ENCODE results near the gene GALNT10.

DNA sequence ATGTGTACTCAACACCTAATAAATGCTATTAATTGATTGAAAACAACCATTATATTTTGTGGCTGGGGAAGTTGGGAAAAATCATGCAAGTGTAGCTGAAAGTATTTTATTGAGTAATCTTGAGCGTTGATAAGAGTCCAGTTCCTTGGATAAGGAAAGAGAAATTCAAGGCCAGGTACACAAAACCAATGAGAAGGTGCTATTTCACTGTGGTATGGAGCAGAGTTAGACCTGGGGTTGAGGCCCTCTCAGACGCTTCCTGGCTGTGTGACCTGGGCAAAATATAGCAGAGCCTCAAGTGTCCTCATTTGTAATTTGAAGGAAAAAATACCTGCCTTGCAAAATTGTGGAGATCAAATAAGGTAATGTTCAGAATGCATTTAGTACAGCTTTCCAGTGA is 50.1 kb downstream of the GALNT10 start:
- no peak for TF ChIP-seq REST (IDR thresholded peaks at IDR 0.05; ENCODE audit: low read depth)
- no peak for TF ChIP-seq EZH2 (IDR thresholded peaks at IDR 0.05)
- TF ChIP-seq, protein P1, sequence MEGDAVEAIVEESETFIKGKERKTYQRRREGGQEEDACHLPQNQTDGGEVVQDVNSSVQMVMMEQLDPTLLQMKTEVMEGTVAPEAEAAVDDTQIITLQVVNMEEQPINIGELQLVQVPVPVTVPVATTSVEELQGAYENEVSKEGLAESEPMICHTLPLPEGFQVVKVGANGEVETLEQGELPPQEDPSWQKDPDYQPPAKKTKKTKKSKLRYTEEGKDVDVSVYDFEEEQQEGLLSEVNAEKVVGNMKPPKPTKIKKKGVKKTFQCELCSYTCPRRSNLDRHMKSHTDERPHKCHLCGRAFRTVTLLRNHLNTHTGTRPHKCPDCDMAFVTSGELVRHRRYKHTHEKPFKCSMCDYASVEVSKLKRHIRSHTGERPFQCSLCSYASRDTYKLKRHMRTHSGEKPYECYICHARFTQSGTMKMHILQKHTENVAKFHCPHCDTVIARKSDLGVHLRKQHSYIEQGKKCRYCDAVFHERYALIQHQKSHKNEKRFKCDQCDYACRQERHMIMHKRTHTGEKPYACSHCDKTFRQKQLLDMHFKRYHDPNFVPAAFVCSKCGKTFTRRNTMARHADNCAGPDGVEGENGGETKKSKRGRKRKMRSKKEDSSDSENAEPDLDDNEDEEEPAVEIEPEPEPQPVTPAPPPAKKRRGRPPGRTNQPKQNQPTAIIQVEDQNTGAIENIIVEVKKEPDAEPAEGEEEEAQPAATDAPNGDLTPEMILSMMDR (IDR thresholded peaks at IDR 0.05 in 2 of 3, conservative IDR thresholded peaks at IDR 0.05 in 1 of 3; ENCODE audit: borderline replicate concordance in 1 of 3, insufficient read depth in 1 of 3, low read depth in 2 of 3, low read length in 2 of 3): no peak
- no peak for TF ChIP-seq POLR2A (IDR thresholded peaks at IDR 0.05; ENCODE audit: borderline replicate concordance, extremely low read depth, insufficient read depth, insufficient read length)
- TF ChIP-seq JUND (IDR thresholded peaks at IDR 0.05): no peak
- no peak for TF ChIP-seq CEBPB (IDR thresholded peaks at IDR 0.05; ENCODE audit: low read depth)
- TF ChIP-seq SIN3A (IDR thresholded peaks at IDR 0.05; ENCODE audit: low read depth): no peak
- TF ChIP-seq RAD21 (IDR thresholded peaks at IDR 0.05; ENCODE audit: low read depth): no peak
- TF ChIP-seq SRF (IDR thresholded peaks at IDR 0.05; ENCODE audit: low read depth): no peak
- TF ChIP-seq EZH2phosphoT487 (IDR thresholded peaks at IDR 0.05; ENCODE audit: borderline replicate concordance): no peak
- TF ChIP-seq POLR2AphosphoS5 (IDR thresholded peaks at IDR 0.05; ENCODE audit: low read depth, low read length): no peak
- TF ChIP-seq ZNF274 (IDR thresholded peaks at IDR 0.05; ENCODE audit: low read depth, low read length): no peak

Data from HCT116 (cell line).